Measurements from ENCODE around the gene TLDC2. TPM values are rescaled to one million over a fixed set of nuclear protein-coding genes. Genes with fewer than 3 reads are reported as not detected.

The TLDC2 gene
- 0.28 TPM for total RNA-seq
- polyA plus RNA-seq, result 0.48 TPM
- long read RNA-seq, donor 1, result 0 reads
- long read RNA-seq, donor 2, partial matches to known transcripts, result 75 of 75 reads
- long read RNA-seq, donor 2, other reads (novel, unspliced or antisense), result 0 of 75 reads
- long read RNA-seq, donor 3, result 0 reads
- long read RNA-seq, donor 4, result 0 reads
- long read RNA-seq, donor 5, result 0 reads
- long read RNA-seq, donor 6, result 0 reads
- long read RNA-seq, donor 7, result 0 reads
- long read RNA-seq, donor 8, result 0 reads
- long read RNA-seq, donor 9, partial matches to known transcripts, result 5 of 5 reads
- long read RNA-seq, donor 9, other reads (novel, unspliced or antisense), result 0 of 5 reads
- long read RNA-seq, donor 10, partial matches to known transcripts, result 7 of 7 reads
- long read RNA-seq, donor 10, other reads (novel, unspliced or antisense), result 0 of 7 reads

DNA sequence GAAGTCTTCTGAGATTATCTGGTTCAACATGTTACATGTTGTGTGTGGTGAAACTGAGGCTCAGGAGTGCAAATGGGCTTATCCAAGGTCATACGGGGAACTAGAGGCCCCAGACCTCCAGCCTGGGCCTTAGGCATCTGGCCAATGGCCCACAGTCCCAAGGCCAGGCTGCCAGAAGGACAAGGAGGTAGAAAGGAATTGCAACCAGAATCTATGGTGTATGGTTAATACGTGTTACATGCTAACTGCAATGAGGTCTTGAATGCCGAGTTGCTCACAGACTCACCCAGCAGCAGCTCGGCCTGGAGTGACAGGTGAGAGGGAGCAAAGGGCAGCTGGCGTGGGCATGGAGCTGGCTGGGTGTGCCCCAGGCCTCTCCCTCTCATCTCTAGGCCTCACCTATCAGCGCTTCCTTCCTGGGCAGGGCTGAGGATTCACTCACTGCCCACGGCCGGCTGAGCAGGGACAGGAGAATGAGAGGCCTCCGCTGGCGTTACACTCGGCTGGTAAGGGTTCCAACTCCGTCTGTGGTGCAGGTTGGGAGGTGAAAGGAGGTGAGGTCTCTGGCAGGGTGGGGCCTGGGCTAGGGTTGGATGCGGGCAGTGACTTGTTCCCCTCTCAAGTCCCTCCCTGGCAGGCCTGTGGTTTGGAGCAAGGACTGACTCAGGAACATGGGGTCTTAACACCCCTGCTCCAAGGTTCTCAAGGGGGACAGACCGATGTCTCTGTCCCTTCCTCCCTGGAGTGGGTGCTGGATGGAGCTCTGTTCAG, at the start of gene TLDC2:
TLDC2 (plus strand) TSS at position 437 of the 771 bp plus-strand sequence; CDS start at position 474, 37 bp downstream.
- no peak for DNase-seq (ENCODE audit: low read depth in 6 of 9, low spot score in 9 of 9)
- H3K36me3 ChIP-seq (ENCODE audit: control insufficient read depth in 2 of 2, insufficient read depth in 2 of 2, low read length in 1 of 2), result no peaks in the 10 kb centered on the region
- 89% methylated on average over 14 of the region's 14 CpGs for WGBS

DNA sequence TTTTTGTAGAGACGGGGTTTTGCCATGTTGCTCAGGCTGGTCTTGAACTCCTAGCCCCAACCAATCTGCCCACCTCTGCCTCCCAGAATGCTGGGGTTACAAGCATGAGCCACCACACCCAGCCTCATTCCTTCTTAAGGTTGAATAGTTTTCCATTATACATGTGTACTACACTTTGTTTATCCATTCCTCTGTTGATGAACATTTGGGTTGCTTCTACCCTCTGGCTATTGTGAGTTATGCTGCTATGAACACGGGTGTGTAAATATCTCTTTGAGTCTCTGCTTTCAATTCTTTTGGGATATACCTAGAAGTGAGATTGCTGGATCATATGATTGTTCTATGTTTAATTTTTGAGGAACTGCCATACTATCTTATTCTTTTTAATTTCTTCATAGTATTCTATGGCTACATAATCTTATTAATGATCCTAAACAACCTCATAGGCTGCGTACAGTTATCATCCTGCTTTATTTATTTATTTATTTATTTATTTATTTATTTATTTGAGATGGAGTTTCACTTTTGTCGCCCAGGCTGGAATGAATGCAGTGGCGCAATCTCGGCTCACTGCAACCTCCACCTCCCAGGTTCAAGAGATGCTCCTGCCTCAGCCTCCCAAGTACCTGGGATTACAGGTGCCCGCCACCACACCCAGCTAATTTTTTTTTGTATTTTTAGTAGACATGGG, 49.2 kb upstream of the TLDC2 start:
- 98% methylated on average over 7 of the region's 7 CpGs for WGBS
- no peaks in the 10 kb centered on the region for H3K4me1 ChIP-seq (ENCODE audit: control insufficient read depth in 2 of 2, insufficient read depth in 2 of 2, low read length in 2 of 2)
- H3K36me3 ChIP-seq (ENCODE audit: control insufficient read depth in 2 of 2, insufficient read depth in 2 of 2, low read length in 1 of 2), result peaks cover 8 to 16% of the 10 kb centered on the region in 2 donors
- H3K27ac ChIP-seq (ENCODE audit: low read depth in 1 of 2, low read length in 1 of 2), result no peak overlapping the region
- H3K4me3 ChIP-seq (ENCODE audit: low read length in 2 of 2), result no peak overlapping the region
- H3K9me3 ChIP-seq (ENCODE audit: control insufficient read depth in 2 of 2, insufficient read depth in 1 of 2, low read length in 1 of 2), result no peaks in the 10 kb centered on the region
- no peak for DNase-seq (ENCODE audit: low read depth in 6 of 9, low spot score in 9 of 9)
- H3K27me3 ChIP-seq (ENCODE audit: control insufficient read depth in 2 of 2, insufficient read depth in 1 of 2, low read length in 1 of 2), result no peaks in the 10 kb centered on the region

More for the DNA sequence above, at the start of gene TLDC2:
- Histone ChIP-seq H3K4me3 (ENCODE audit: low read length in 2 of 2) (no peak within 1 kb of the TSS), H3K27ac (ENCODE audit: low read depth in 1 of 2, low read length in 1 of 2) (peak within 1 kb of the TSS in 1 of 2 donors; percentile 18), H3K27me3 (ENCODE audit: control insufficient read depth in 2 of 2, insufficient read depth in 1 of 2, low read length in 1 of 2) (peaks cover 0 to 3% of the 10 kb centered on the region in 2 donors), H3K9me3 (ENCODE audit: control insufficient read depth in 2 of 2, insufficient read depth in 1 of 2, low read length in 1 of 2) (no peaks in the 10 kb centered on the region), H3K4me1 (ENCODE audit: control insufficient read depth in 2 of 2, insufficient read depth in 2 of 2, low read length in 2 of 2) (no peaks in the 10 kb centered on the region)

DNA sequence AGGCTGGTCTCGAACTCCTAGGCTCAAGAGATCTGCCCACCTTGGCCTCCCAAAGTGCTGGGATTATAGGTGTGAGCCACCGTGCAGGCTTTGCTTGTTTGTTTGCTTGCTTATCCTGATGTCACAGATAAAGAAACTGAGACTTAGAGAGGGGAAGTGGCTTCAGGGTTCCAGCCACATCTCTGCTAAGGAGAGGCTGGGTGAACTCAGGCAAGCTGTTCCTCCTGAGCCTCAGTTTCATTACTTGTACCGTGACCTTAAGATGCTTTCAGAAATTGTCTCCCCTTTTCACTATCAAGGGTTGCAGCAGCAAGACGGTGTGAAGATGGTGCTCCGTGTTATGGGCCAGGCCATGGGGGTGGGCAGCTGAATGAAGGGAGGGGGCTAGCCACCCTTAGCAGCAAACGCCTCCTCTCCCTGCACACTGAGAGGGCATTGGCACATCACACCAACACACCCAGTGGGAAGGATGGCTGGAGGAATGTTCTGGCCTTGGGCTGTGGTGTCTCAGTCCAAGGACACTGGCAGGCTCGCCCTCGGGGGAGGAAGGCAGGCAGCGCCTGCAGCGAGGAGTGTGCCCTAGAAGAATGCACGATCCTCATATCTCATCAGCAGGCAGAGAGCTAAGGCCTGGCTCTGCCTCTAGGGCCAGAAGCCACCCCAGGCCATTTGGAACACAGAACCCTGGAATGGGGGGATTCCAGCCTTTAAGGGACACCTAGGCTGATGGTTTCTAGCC, 48.2 kb upstream of the TLDC2 start:
- Histone ChIP-seq H3K9me3 (ENCODE audit: control insufficient read depth in 2 of 2, insufficient read depth in 1 of 2, low read length in 1 of 2) (no peaks in the 10 kb centered on the region), H3K4me1 (ENCODE audit: control insufficient read depth in 2 of 2, insufficient read depth in 2 of 2, low read length in 2 of 2) (no peaks in the 10 kb centered on the region), H3K4me3 (ENCODE audit: low read length in 2 of 2) (no peak overlapping the region), H3K27me3 (ENCODE audit: control insufficient read depth in 2 of 2, insufficient read depth in 1 of 2, low read length in 1 of 2) (no peaks in the 10 kb centered on the region), H3K36me3 (ENCODE audit: control insufficient read depth in 2 of 2, insufficient read depth in 2 of 2, low read length in 1 of 2) (peaks cover 8 to 16% of the 10 kb centered on the region in 2 donors), H3K27ac (ENCODE audit: low read depth in 1 of 2, low read length in 1 of 2) (no peak overlapping the region)
- WGBS, result 95% methylated on average over 11 of the region's 11 CpGs
- DNase-seq (ENCODE audit: low read depth in 6 of 9, low spot score in 9 of 9), result peak in 1 of 9 donors; percentile 24

DNA sequence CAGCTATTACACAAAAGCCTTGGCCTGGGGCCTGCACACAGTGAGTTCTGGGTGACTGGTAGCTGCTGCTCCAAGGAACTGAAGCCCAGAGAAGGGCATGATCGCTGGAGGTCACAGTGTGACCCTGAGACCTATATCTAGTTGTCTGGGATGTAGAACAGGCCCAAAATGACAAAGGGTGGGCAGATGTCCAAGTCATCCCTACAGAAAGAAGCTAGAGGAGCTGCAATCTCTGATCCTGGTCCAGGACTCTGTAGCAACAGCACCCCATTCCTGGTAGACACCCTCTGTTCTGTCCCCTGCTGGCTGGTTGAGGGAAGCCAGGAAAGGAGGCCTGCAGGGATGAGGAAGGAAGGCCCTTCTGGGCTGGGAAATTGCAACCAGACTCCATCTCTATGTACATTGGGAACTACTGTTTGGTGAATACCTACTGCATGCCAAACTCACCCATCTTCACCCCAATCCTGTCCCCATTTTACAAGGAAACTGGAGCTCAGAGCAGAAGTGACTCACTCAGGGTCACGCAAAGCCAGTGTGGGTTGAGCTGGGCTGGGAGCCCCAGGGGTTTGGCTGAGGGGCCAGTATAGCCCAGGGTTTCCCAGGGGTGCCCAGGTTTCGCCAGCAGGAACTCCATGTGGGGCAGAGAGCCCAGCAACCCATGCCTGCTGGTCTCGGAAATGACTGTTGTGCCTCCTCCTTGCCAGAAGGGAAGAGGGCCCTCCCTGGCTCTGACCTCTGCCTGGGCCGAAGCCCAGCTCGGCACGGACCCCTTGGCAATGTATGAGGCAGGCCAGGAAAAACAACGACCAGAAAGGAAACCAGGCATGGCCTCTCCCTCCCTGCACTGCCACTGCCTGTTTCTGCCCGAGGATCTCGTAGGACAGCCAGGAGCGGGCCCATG, 44.9 kb upstream of the TLDC2 start:
- 93% methylated on average over 11 of the region's 11 CpGs for WGBS
- no peak for DNase-seq (ENCODE audit: low read depth in 6 of 9, low spot score in 9 of 9)
- Histone ChIP-seq H3K4me1 (ENCODE audit: control insufficient read depth in 2 of 2, insufficient read depth in 2 of 2, low read length in 2 of 2) (peaks cover 2 to 10% of the 10 kb centered on the region in 2 donors), H3K36me3 (ENCODE audit: control insufficient read depth in 2 of 2, insufficient read depth in 2 of 2, low read length in 1 of 2) (peaks cover 8 to 12% of the 10 kb centered on the region in 2 donors), H3K27ac (ENCODE audit: low read depth in 1 of 2, low read length in 1 of 2) (no peak overlapping the region), H3K4me3 (ENCODE audit: low read length in 2 of 2) (no peak overlapping the region), H3K9me3 (ENCODE audit: control insufficient read depth in 2 of 2, insufficient read depth in 1 of 2, low read length in 1 of 2) (no peaks in the 10 kb centered on the region), H3K27me3 (ENCODE audit: control insufficient read depth in 2 of 2, insufficient read depth in 1 of 2, low read length in 1 of 2) (no peaks in the 10 kb centered on the region)

DNA sequence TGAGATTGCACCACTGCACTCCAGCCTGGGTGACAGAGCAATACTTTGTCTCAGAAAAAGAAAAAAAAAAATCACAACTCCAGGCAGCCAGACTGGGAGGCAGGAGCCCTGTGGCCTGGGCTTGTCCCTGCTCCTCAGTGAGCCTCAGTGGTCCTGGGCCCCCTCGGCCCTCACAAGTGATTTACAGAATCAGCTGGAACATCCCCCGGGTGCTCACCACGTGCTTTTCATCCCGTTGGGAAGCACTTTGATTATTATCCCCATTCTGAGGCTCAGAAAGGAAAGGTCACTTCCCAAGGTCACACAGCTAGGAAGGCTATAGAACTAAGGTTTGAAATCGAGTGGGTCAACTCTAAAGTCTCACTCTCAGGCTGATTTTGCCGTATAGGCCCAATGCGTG, 43.1 kb upstream of the TLDC2 start:
- Histone ChIP-seq H3K27ac (ENCODE audit: low read depth in 1 of 2, low read length in 1 of 2) (no peak overlapping the region), H3K4me1 (ENCODE audit: control insufficient read depth in 2 of 2, insufficient read depth in 2 of 2, low read length in 2 of 2) (peaks cover 6 to 23% of the 10 kb centered on the region in 2 donors), H3K9me3 (ENCODE audit: control insufficient read depth in 2 of 2, insufficient read depth in 1 of 2, low read length in 1 of 2) (no peaks in the 10 kb centered on the region), H3K36me3 (ENCODE audit: control insufficient read depth in 2 of 2, insufficient read depth in 2 of 2, low read length in 1 of 2) (peaks cover 8 to 12% of the 10 kb centered on the region in 2 donors), H3K27me3 (ENCODE audit: control insufficient read depth in 2 of 2, insufficient read depth in 1 of 2, low read length in 1 of 2) (no peaks in the 10 kb centered on the region), H3K4me3 (ENCODE audit: low read length in 2 of 2) (no peak overlapping the region)
- DNase-seq (ENCODE audit: low read depth in 6 of 9, low spot score in 9 of 9), result no peak
- 97% methylated on average over 7 of the region's 7 CpGs for WGBS

DNA sequence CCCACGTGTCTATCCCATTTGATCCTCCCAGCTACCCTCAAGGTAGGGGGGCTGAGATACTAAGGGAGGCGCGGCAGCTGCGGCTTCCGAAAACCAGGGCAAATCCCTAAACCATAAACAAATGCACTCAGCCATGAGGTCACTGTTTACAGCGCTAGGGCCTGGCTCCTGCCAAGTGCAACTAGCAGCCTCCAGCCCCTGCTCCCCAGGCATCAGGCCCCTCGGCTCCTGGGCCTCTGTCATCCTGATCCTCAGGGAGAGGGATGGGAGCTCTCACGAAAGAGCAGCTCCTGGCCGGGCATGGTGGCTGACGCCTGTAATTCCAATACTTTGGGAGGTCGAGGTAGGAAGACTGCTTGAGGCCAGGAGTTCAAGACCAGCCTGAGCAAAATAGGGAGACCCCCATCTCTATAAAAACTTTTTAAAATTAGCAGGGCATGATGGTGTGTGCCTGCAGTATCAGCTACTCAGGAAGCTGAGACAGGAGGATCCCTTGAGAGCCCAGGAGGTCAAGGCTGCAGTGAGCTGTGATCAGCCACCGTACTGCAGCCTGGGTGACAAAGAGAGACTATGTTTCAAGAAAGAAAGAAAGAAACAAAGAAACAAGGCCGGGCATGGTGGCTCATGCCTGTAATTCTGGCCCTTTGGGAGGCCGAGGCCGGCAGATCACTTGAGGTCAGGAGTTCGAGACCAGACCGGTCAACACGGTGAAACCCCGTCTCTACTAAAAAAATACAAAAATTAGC, 42.5 kb upstream of the TLDC2 start:
- Histone ChIP-seq H3K9me3 (ENCODE audit: control insufficient read depth in 2 of 2, insufficient read depth in 1 of 2, low read length in 1 of 2) (no peaks in the 10 kb centered on the region), H3K36me3 (ENCODE audit: control insufficient read depth in 2 of 2, insufficient read depth in 2 of 2, low read length in 1 of 2) (peaks cover 5 to 9% of the 10 kb centered on the region in 2 donors), H3K4me3 (ENCODE audit: low read length in 2 of 2) (no peak overlapping the region), H3K27ac (ENCODE audit: low read depth in 1 of 2, low read length in 1 of 2) (no peak overlapping the region), H3K4me1 (ENCODE audit: control insufficient read depth in 2 of 2, insufficient read depth in 2 of 2, low read length in 2 of 2) (peaks cover 6 to 23% of the 10 kb centered on the region in 2 donors), H3K27me3 (ENCODE audit: control insufficient read depth in 2 of 2, insufficient read depth in 1 of 2, low read length in 1 of 2) (no peaks in the 10 kb centered on the region)
- 97% methylated on average over 19 of the region's 19 CpGs for WGBS
- no peak for DNase-seq (ENCODE audit: low read depth in 6 of 9, low spot score in 9 of 9)

DNA sequence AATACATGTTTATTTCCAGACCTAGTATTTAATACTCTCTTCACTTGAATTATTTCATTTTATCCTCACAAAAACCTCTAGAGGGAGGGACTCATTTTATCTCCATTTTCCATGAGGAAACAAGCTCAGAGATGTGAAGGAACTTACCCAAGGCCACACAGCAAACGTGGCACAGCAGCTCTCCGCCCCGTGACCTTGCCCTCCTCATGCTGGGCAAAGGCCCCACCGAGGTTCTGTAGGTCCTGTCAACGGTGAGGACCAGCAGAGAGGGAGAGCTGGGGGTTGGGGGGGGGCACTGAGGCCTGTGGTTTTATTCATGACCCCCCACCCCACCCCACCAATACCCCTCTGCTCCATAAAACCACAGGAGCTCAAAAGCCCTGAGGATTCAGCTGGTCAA, 40.9 kb upstream of the TLDC2 start:
- H3K27ac ChIP-seq (ENCODE audit: low read depth in 1 of 2, low read length in 1 of 2), result peak overlapping the region; percentile 66 to 72
- WGBS, result 76% methylated on average over 5 of the region's 5 CpGs
- peaks cover 6 to 23% of the 10 kb centered on the region in 2 donors for H3K4me1 ChIP-seq (ENCODE audit: control insufficient read depth in 2 of 2, insufficient read depth in 2 of 2, low read length in 2 of 2)
- H3K9me3 ChIP-seq (ENCODE audit: control insufficient read depth in 2 of 2, insufficient read depth in 1 of 2, low read length in 1 of 2), result no peaks in the 10 kb centered on the region
- no peaks in the 10 kb centered on the region for H3K36me3 ChIP-seq (ENCODE audit: control insufficient read depth in 2 of 2, insufficient read depth in 2 of 2, low read length in 1 of 2)
- H3K4me3 ChIP-seq (ENCODE audit: low read length in 2 of 2), result peak overlapping the region; percentile 46 to 53
- no peak for DNase-seq (ENCODE audit: low read depth in 6 of 9, low spot score in 9 of 9)
- no peaks in the 10 kb centered on the region for H3K27me3 ChIP-seq (ENCODE audit: control insufficient read depth in 2 of 2, insufficient read depth in 1 of 2, low read length in 1 of 2)

All from thymus (tissue), 14 donors.